Activated B cell treated with CpG ODN at 0.5 μM for 24 hours (primary cell): ENCODE results near the gene C6orf141. TPM values are rescaled to one million over a fixed set of nuclear protein-coding genes. Genes with fewer than 3 reads are reported as not detected.
"Not testable (repeated sequence)": the region's sequence is repeated elsewhere in the genome, so short reads cannot be mapped to it uniquely, and the experiment has no call there.

Source experiments
- ATAC-seq: fragments of 200-7000 bp; cut with Tn5 transposase; one replicate; pipeline ENCODE4 v1.10.0; 2021; ENCODE audit warnings: low read depth, mild to moderate bottlenecking, moderate library complexity
- CTCF ChIA-PET: fragments of 350-600 bp; sonication (Branson Sonifier 250); formaldehyde crosslinking; loops from one replicate; lab custom pipeline; 2021; ENCODE audit warnings: antibody characterized with exemption; lab: Charles Lee
- POLR2A ChIA-PET: fragments of 350-600 bp; sonication (Branson Sonifier 250); formaldehyde crosslinking; loops from one replicate; lab custom pipeline; 2021; ENCODE audit warnings: antibody characterized with exemption; lab: Charles Lee
- DNase-seq: peaks from one replicate; pipeline ENCODE4 v3.0.0; 2022
- H3K27ac Mint-ChIP-seq: one replicate; pipeline ENCODE4 v1.8.0; 2020; ENCODE audit warnings: mixed read lengths
- H3K27me3 Mint-ChIP-seq: one replicate; pipeline ENCODE4 v1.8.0; 2021; ENCODE audit warnings: mixed read lengths
- H3K36me3 Mint-ChIP-seq: one replicate; pipeline ENCODE4 v1.8.0; 2021; ENCODE audit warnings: low read depth, mixed read lengths
- H3K4me1 Mint-ChIP-seq: one replicate; pipeline ENCODE4 v1.8.0; 2021; ENCODE audit warnings: mixed read lengths
- H3K4me3 Mint-ChIP-seq: one replicate; pipeline ENCODE4 v1.8.0; 2020; ENCODE audit warnings: mild to moderate bottlenecking, mixed read lengths
- H3K9me3 Mint-ChIP-seq: one replicate; pipeline ENCODE4 v1.8.0; 2020; ENCODE audit warnings: mixed read lengths
- intact Hi-C: fragments of 100-400 bp; cut with micrococcal nuclease; formaldehyde crosslinking; loops from one replicate; pipeline ENCODE4 v1.15.1; 2024
- total RNA-seq: library from RNA; stranded (reverse); gene quantifications from 2 replicates; pipeline ENCODE4 v1.2.3, GENCODE V29; 2022
- TF ChIP-seq, protein P1 (sequence below): fragments of 200-600 bp; IDR thresholded peaks from one replicate; pipeline ENCODE4 v1.8.0; 2022; ENCODE audit warnings: antibody characterized with exemption, mild to moderate bottlenecking

Gene C6orf141
- total RNA-seq, 1 donor from 2014 or later, result not detected

- intact Hi-C loops, result no loop called here
- TF ChIP-seq, protein P1, sequence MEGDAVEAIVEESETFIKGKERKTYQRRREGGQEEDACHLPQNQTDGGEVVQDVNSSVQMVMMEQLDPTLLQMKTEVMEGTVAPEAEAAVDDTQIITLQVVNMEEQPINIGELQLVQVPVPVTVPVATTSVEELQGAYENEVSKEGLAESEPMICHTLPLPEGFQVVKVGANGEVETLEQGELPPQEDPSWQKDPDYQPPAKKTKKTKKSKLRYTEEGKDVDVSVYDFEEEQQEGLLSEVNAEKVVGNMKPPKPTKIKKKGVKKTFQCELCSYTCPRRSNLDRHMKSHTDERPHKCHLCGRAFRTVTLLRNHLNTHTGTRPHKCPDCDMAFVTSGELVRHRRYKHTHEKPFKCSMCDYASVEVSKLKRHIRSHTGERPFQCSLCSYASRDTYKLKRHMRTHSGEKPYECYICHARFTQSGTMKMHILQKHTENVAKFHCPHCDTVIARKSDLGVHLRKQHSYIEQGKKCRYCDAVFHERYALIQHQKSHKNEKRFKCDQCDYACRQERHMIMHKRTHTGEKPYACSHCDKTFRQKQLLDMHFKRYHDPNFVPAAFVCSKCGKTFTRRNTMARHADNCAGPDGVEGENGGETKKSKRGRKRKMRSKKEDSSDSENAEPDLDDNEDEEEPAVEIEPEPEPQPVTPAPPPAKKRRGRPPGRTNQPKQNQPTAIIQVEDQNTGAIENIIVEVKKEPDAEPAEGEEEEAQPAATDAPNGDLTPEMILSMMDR, result no peak
- Mint-ChIP-seq H3K36me3 (no peaks in the 10 kb centered on the region), H3K4me3 (no peak overlapping the region), H3K27ac (no peak overlapping the region), H3K4me1 (no peaks in the 10 kb centered on the region), H3K9me3 (no peaks in the 10 kb centered on the region), H3K27me3 (peaks cover 3% of the 10 kb centered on the region)
- ChIA-PET CTCF (no interaction called here), POLR2A (no interaction called here)
- ATAC-seq (no peak), DNase-seq (no peak)
Measured at GRCh38 chr6:49576618-49577017, 26.1 kb downstream of the C6orf141 start.

DNA sequence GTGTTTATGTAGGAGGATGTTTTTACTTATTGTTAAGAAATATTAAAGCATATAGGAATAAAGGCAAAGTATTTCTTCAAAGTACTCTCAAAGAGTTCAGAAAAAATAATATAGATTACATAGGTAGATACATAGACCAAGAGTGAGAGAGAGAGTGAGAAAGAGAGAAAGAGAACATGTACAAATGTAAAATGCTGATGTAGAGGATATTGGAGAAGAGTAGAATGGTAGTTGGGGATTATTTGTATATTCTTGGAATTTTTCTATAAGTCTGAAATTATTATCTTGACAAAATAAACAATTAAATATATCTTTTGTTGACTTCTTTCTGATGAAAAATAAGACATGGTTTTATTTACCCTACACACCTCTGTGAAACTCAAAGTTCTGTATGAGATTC, 29.2 kb downstream of the C6orf141 start:
- intact Hi-C loops, result no loop called here
- no peak for DNase-seq
- POLR2A ChIA-PET, result no interaction called here
- no peak overlapping the region for H3K27ac Mint-ChIP-seq
- no peaks in the 10 kb centered on the region for H3K9me3 Mint-ChIP-seq
- TF ChIP-seq, protein P1, result no peak
- ATAC-seq, result no peak
- H3K4me1 Mint-ChIP-seq, result no peaks in the 10 kb centered on the region
- no peak overlapping the region for H3K4me3 Mint-ChIP-seq
- H3K36me3 Mint-ChIP-seq, result no peaks in the 10 kb centered on the region
- no peaks in the 10 kb centered on the region for H3K27me3 Mint-ChIP-seq
- CTCF ChIA-PET, result no interaction called here

- intact Hi-C loops, result no loop called here
- ATAC-seq, result no peak
- ChIA-PET POLR2A (no interaction called here), CTCF (no interaction called here)
- Mint-ChIP-seq H3K4me3 (no peak overlapping the region), H3K27ac (no peak overlapping the region), H3K27me3 (no peaks in the 10 kb centered on the region), H3K4me1 (no peaks in the 10 kb centered on the region), H3K36me3 (no peaks in the 10 kb centered on the region), H3K9me3 (no peaks in the 10 kb centered on the region)
- TF ChIP-seq, protein P1, result no peak
- DNase-seq, result no peak
Measured at GRCh38 chr6:49582529-49582928, 32.1 kb downstream of the C6orf141 start.

DNA sequence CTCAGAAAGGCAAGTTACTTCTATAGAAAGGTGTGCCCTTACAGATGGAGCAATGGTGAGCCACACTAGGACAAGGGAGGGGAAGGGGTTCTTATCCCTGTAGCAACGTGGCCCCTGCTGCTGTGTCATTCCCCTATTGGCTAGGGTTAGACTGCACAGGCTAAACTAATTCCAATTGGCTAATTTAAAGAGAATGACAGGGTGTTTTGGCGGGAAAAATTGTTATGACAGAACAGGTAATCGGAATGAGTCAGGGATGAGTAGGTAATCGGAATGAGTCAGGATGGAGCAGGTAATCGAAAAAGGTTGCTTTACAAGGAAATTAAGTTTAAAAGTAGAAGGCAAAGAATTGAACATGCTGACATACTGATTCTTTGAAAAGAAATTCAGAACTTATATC, 36.8 kb downstream of the C6orf141 start:
- H3K9me3 Mint-ChIP-seq, H3K36me3 Mint-ChIP-seq, POLR2A ChIA-PET, H3K4me3 Mint-ChIP-seq, CTCF ChIA-PET, H3K27me3 Mint-ChIP-seq, DNase-seq, H3K27ac Mint-ChIP-seq, H3K4me1 Mint-ChIP-seq, intact Hi-C loops, ATAC-seq: not testable (repeated sequence)

Other genes with a start within 250 kb of the C6orf141 start
- 9.3 and 11.0 TPM in 2 replicates for gene MMUT, start 87.4 kb upstream of the C6orf141 start, total RNA-seq
- 7.1 and 7.2 TPM in 2 replicates for gene CENPQ, start 87.3 kb upstream of the C6orf141 start, total RNA-seq
- gene GLYATL3, start 50.7 kb upstream of the C6orf141 start, total RNA-seq, result not detected in 2 replicates
- not detected in 2 replicates for gene RHAG, start 86.2 kb downstream of the C6orf141 start, total RNA-seq
- not detected in 2 replicates for gene CRISP2, start 162.9 kb downstream of the C6orf141 start, total RNA-seq
- gene CRISP3, start 193.7 kb downstream of the C6orf141 start, total RNA-seq, result not detected in 2 replicates
- not detected in 2 replicates for gene PGK2, start 236.6 kb downstream of the C6orf141 start, total RNA-seq